ENCODE measurements around the gene PON1.

PON1 gene

DNA sequence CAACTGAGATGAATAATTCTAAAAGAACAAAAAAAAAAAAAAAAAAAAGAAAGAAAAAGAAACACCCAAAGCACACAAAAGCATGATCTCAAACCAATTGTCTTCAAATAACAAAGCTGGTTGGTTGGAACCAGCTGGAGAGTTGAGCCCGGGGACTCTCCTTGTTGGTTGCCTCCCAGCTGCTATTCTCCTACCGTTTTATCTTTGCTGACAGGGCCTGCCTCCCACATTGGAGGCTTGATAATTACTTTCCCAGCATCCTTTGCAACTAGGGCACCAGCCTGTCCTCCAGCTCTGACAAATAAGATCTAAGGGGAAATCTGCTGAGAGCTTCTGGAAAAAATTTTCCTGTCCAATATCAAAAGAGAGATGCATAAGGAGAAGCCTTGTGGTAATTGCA, 6.8 kb downstream of the PON1 start:
- Histone ChIP-seq H3K9me3 (ENCODE audit: low read length) (no peaks in the 10 kb centered on the region), H3K4me1 (ENCODE audit: insufficient read depth, low read length) (no peaks in the 10 kb centered on the region), H3K27ac (ENCODE audit: low read depth, low read length) (no peak overlapping the region), H3K27me3 (ENCODE audit: control insufficient read depth in 1 of 2, insufficient read depth in 2 of 2, low read length in 2 of 2) (no peaks in the 10 kb centered on the region), H3K36me3 (ENCODE audit: insufficient read depth, low read length) (no peaks in the 10 kb centered on the region), H3K4me3 (ENCODE audit: low read depth in 1 of 2, low read length in 2 of 2) (no peak overlapping the region), H3K9ac (ENCODE audit: low read length) (no peak overlapping the region)

DNA sequence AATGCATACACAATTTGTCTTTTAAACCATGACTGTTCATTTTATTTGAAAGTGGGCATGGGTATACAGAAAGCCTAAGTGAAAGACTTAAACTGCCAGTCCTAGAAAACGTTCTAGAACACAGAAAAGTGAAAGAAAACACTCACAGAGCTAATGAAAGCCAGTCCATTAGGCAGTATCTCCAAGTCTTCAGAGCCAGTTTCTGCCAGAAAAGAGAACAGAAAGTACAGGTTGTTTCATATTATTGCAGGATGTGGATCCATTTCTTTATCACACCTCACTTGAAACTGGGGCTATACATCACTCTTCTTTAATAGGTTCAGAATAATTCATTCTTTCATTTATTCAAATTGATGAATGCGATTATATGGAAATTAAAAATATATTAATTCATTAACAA, 7.7 kb downstream of the PON1 start:
- H3K4me3 ChIP-seq (ENCODE audit: low read depth in 1 of 2, low read length in 2 of 2): no peak overlapping the region
- H3K27me3 ChIP-seq (ENCODE audit: control insufficient read depth in 1 of 2, insufficient read depth in 2 of 2, low read length in 2 of 2): no peaks in the 10 kb centered on the region
- no peaks in the 10 kb centered on the region for H3K36me3 ChIP-seq (ENCODE audit: insufficient read depth, low read length)
- no peaks in the 10 kb centered on the region for H3K4me1 ChIP-seq (ENCODE audit: insufficient read depth, low read length)
- no peak overlapping the region for H3K9ac ChIP-seq (ENCODE audit: low read length)
- H3K9me3 ChIP-seq (ENCODE audit: low read length): no peaks in the 10 kb centered on the region
- H3K27ac ChIP-seq (ENCODE audit: low read depth, low read length): no peak overlapping the region

GRCh38 chr7:95312561-95312960, 11.8 kb downstream of the PON1 start:
- Histone ChIP-seq H3K27ac (ENCODE audit: low read depth, low read length) (no peak overlapping the region), H3K36me3 (ENCODE audit: insufficient read depth, low read length) (no peaks in the 10 kb centered on the region), H3K4me3 (ENCODE audit: low read depth in 1 of 2, low read length in 2 of 2) (no peak overlapping the region), H3K4me1 (ENCODE audit: insufficient read depth, low read length) (no peaks in the 10 kb centered on the region), H3K9me3 (ENCODE audit: low read length) (no peaks in the 10 kb centered on the region), H3K9ac (ENCODE audit: low read length) (no peak overlapping the region), H3K27me3 (ENCODE audit: control insufficient read depth in 1 of 2, insufficient read depth in 2 of 2, low read length in 2 of 2) (no peaks in the 10 kb centered on the region)

DNA sequence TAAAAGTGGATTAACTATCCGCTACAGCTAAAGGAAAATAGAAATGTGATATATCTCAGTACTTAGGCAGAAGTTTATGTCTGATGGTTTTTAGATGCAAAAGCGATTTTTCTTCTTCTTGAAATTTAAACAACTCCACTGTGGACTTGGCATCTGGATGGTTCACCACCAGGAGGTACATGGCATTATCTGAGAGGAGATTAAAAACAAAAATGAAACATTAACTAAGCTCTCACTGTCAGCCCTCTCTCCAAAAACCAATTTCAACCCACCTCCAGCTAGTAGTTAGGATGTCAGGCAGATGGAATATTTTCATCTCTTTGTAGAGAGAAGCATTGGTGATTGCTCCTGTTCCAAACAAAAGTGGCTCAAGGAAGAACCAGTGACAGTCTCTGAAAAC, 12.9 kb downstream of the PON1 start:
- H3K27ac ChIP-seq (ENCODE audit: low read depth, low read length): no peak overlapping the region
- no peaks in the 10 kb centered on the region for H3K36me3 ChIP-seq (ENCODE audit: insufficient read depth, low read length)
- no peak overlapping the region for H3K9ac ChIP-seq (ENCODE audit: low read length)
- H3K4me3 ChIP-seq (ENCODE audit: low read depth in 1 of 2, low read length in 2 of 2): no peak overlapping the region
- H3K9me3 ChIP-seq (ENCODE audit: low read length): no peaks in the 10 kb centered on the region
- no peaks in the 10 kb centered on the region for H3K4me1 ChIP-seq (ENCODE audit: insufficient read depth, low read length)
- no peaks in the 10 kb centered on the region for H3K27me3 ChIP-seq (ENCODE audit: control insufficient read depth in 1 of 2, insufficient read depth in 2 of 2, low read length in 2 of 2)

DNA sequence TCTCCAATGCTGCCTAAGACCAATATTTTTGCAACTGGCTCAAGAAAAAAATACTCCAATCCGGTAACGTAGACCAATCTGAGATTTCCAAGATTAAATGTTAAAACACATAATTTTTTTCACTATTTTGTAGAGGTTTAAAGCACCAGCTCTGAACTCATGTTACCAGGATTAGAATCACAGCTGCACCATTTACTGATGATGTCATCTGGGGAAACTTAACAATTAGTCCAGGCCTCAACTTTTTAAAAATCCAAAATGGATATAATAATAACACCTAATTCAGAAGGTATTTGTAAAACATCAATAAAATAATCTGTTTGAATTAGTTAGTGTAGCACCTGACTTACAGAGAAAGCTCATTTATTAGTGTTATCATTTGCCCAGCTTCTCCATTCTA, 14.4 kb downstream of the PON1 start:
- Histone ChIP-seq H3K27me3 (ENCODE audit: control insufficient read depth in 1 of 2, insufficient read depth in 2 of 2, low read length in 2 of 2) (no peaks in the 10 kb centered on the region), H3K4me3 (ENCODE audit: low read depth in 1 of 2, low read length in 2 of 2) (no peak overlapping the region), H3K9ac (ENCODE audit: low read length) (no peak overlapping the region), H3K4me1 (ENCODE audit: insufficient read depth, low read length) (no peaks in the 10 kb centered on the region), H3K9me3 (ENCODE audit: low read length) (no peaks in the 10 kb centered on the region), H3K27ac (ENCODE audit: low read depth, low read length) (no peak overlapping the region), H3K36me3 (ENCODE audit: insufficient read depth, low read length) (no peaks in the 10 kb centered on the region)

- H3K36me3 ChIP-seq (ENCODE audit: insufficient read depth, low read length): no peaks in the 10 kb centered on the region
- no peak overlapping the region for H3K27ac ChIP-seq (ENCODE audit: low read depth, low read length)
- H3K9ac ChIP-seq (ENCODE audit: low read length): no peak overlapping the region
- H3K4me1 ChIP-seq (ENCODE audit: insufficient read depth, low read length): no peaks in the 10 kb centered on the region
- H3K27me3 ChIP-seq (ENCODE audit: control insufficient read depth in 1 of 2, insufficient read depth in 2 of 2, low read length in 2 of 2): no peaks in the 10 kb centered on the region
- H3K4me3 ChIP-seq (ENCODE audit: low read depth in 1 of 2, low read length in 2 of 2): no peak overlapping the region
- H3K9me3 ChIP-seq (ENCODE audit: low read length): no peaks in the 10 kb centered on the region
Observed at GRCh38 chr7:95304990-95305389, 19.3 kb downstream of the PON1 start.

DNA sequence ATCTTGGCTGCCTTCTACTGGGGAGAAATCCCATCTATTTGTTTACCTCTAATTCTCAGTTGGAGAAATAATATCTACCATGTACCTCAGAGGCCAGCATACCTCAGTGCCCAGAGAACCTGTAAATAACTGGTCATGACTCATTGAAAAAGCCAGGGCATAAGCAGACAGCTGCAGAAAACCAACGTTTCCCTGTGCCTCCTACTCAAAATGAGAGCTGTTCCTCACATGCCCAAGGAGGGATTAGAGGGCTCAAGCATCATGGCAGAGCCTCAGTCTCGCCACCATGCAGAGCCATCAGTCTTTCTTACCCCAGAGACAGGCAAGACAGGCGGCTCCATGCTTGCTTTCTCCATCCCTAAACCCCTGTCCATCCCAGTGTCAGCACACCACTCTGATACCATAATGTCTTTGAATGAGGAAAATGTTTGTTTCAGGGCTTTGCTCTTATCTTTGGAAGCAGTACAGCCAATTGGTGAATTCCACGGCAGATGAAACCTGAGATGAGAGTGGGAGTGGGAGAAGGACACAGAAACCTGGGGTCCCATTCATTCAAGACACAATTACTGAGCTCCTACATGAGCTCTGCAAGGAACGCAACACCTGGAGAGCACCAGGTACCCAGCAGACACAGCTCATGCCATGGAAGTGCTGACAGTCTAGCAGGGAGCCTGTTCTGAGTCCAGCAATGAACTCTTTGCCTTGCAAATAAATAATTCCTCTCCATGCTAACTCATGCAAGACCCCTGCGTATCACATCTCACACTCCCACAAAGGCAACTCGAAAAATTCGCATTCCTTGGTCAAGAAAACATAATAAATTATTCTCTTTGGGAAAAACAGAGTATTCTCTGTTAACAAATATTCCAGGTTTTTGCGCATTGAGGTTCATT, 21.1 kb downstream of the PON1 start:
- no peaks in the 10 kb centered on the region for H3K9me3 ChIP-seq (ENCODE audit: low read length)
- no peaks in the 10 kb centered on the region for H3K4me1 ChIP-seq (ENCODE audit: insufficient read depth, low read length)
- no peak overlapping the region for H3K9ac ChIP-seq (ENCODE audit: low read length)
- H3K27ac ChIP-seq (ENCODE audit: low read depth, low read length): no peak overlapping the region
- no peaks in the 10 kb centered on the region for H3K27me3 ChIP-seq (ENCODE audit: control insufficient read depth in 1 of 2, insufficient read depth in 2 of 2, low read length in 2 of 2)
- H3K4me3 ChIP-seq (ENCODE audit: low read depth in 1 of 2, low read length in 2 of 2): no peak overlapping the region
- no peaks in the 10 kb centered on the region for H3K36me3 ChIP-seq (ENCODE audit: insufficient read depth, low read length)

- H3K27me3 ChIP-seq (ENCODE audit: control insufficient read depth in 1 of 2, insufficient read depth in 2 of 2, low read length in 2 of 2): no peaks in the 10 kb centered on the region
- no peaks in the 10 kb centered on the region for H3K36me3 ChIP-seq (ENCODE audit: insufficient read depth, low read length)
- no peak overlapping the region for H3K27ac ChIP-seq (ENCODE audit: low read depth, low read length)
- no peak overlapping the region for H3K4me3 ChIP-seq (ENCODE audit: low read depth in 1 of 2, low read length in 2 of 2)
- H3K9ac ChIP-seq (ENCODE audit: low read length): no peak overlapping the region
- H3K4me1 ChIP-seq (ENCODE audit: insufficient read depth, low read length): no peaks in the 10 kb centered on the region
- H3K9me3 ChIP-seq (ENCODE audit: low read length): no peaks in the 10 kb centered on the region
Observed at GRCh38 chr7:95298091-95298490, 26.2 kb downstream of the PON1 start.

DNA sequence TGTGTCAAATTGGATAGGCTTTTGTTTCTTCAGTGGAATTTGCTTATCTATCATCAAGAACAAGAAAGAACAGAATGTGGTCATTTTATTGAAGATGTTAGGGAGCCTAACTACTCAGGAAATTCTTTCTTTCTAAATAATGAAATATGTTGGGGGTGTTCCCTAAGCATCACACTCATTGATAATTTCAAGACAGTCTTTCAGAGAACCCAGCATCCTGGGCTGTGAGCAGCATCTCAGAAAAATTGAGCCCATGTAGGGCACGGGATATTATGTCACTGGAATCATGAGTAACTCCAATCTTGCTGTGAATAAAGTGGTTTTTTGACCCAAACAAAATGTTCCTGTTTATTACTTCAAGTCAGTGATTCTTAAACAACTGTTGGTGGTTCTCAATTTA, 27.3 kb downstream of the PON1 start:
- H3K4me1 ChIP-seq (ENCODE audit: insufficient read depth, low read length): no peaks in the 10 kb centered on the region
- no peaks in the 10 kb centered on the region for H3K9me3 ChIP-seq (ENCODE audit: low read length)
- no peak overlapping the region for H3K27ac ChIP-seq (ENCODE audit: low read depth, low read length)
- no peak overlapping the region for H3K9ac ChIP-seq (ENCODE audit: low read length)
- H3K4me3 ChIP-seq (ENCODE audit: low read depth in 1 of 2, low read length in 2 of 2): no peak overlapping the region
- H3K36me3 ChIP-seq (ENCODE audit: insufficient read depth, low read length): no peaks in the 10 kb centered on the region
- H3K27me3 ChIP-seq (ENCODE audit: control insufficient read depth in 1 of 2, insufficient read depth in 2 of 2, low read length in 2 of 2): no peaks in the 10 kb centered on the region

DNA sequence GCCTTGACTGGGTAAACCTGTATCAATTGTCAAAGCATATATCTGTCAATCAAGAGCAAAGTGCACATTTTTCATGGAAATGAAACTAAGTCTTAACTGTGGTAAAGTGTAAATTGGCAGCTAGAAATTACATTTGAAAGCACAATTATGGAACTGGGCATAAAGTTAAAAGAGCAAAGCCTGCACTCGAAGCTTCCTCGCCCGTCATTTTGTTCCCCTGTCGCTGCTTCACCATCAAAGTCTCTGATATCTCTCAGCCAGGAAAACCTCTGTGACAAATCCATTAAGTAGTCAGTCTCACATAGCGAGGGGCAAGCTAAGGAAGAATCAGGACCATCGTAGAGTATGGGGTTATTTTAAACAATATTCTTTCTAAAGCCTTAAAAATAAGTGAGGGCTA, 27.9 kb downstream of the PON1 start:
- no peaks in the 10 kb centered on the region for H3K4me1 ChIP-seq (ENCODE audit: insufficient read depth, low read length)
- no peaks in the 10 kb centered on the region for H3K27me3 ChIP-seq (ENCODE audit: control insufficient read depth in 1 of 2, insufficient read depth in 2 of 2, low read length in 2 of 2)
- H3K9me3 ChIP-seq (ENCODE audit: low read length): no peaks in the 10 kb centered on the region
- no peak overlapping the region for H3K4me3 ChIP-seq (ENCODE audit: low read depth in 1 of 2, low read length in 2 of 2)
- H3K9ac ChIP-seq (ENCODE audit: low read length): no peak overlapping the region
- H3K36me3 ChIP-seq (ENCODE audit: insufficient read depth, low read length): no peaks in the 10 kb centered on the region
- no peak overlapping the region for H3K27ac ChIP-seq (ENCODE audit: low read depth, low read length)

- Histone ChIP-seq H3K27me3 (ENCODE audit: control insufficient read depth in 1 of 2, insufficient read depth in 2 of 2, low read length in 2 of 2) (no peaks in the 10 kb centered on the region), H3K9ac (ENCODE audit: low read length) (no peak overlapping the region), H3K9me3 (ENCODE audit: low read length) (no peaks in the 10 kb centered on the region), H3K27ac (ENCODE audit: low read depth, low read length) (no peak overlapping the region), H3K4me1 (ENCODE audit: insufficient read depth, low read length) (no peaks in the 10 kb centered on the region), H3K36me3 (ENCODE audit: insufficient read depth, low read length) (no peaks in the 10 kb centered on the region), H3K4me3 (ENCODE audit: low read depth in 1 of 2, low read length in 2 of 2) (no peak overlapping the region)
Observed at GRCh38 chr7:95295397-95295796, 28.9 kb downstream of the PON1 start.

- Histone ChIP-seq H3K9me3 (ENCODE audit: low read length) (no peaks in the 10 kb centered on the region), H3K4me3 (ENCODE audit: low read depth in 1 of 2, low read length in 2 of 2) (no peak overlapping the region), H3K4me1 (ENCODE audit: insufficient read depth, low read length) (no peaks in the 10 kb centered on the region), H3K27ac (ENCODE audit: low read depth, low read length) (no peak overlapping the region), H3K9ac (ENCODE audit: low read length) (no peak overlapping the region), H3K27me3 (ENCODE audit: control insufficient read depth in 1 of 2, insufficient read depth in 2 of 2, low read length in 2 of 2) (no peaks in the 10 kb centered on the region), H3K36me3 (ENCODE audit: insufficient read depth, low read length) (peaks cover 6% of the 10 kb centered on the region)
Observed at GRCh38 chr7:95290166-95290830, 34.0 kb downstream of the PON1 start.
